Epidermal melanocyte (primary cell): ENCODE measurements around the gene MIER1.
"Not testable (repeated sequence)": the region's sequence is repeated elsewhere in the genome, so short reads cannot be mapped to it uniquely, and the experiment has no call there.

Experiments used
- DNase-seq: peaks from one replicate; pipeline ENCODE4 v3.0.0; 2011; ENCODE audit warnings: low spot score; ENCODE audit not compliant: insufficient read length

Gene MIER1

GRCh38 chr1:66937529-66938234, 12.9 kb downstream of the MIER1 start:
- no peak for DNase-seq

- DNase-seq = no peak
Measured at GRCh38 chr1:66938613-66939012, 13.8 kb downstream of the MIER1 start.

- no peak for DNase-seq
Measured at GRCh38 chr1:66940981-66941380, 16.2 kb downstream of the MIER1 start.

GRCh38 chr1:66943361-66943969, 18.7 kb downstream of the MIER1 start:
- DNase-seq = no peak

GRCh38 chr1:66944330-66945274, 19.8 kb downstream of the MIER1 start:
- no peak for DNase-seq

- DNase-seq = no peak
Measured at GRCh38 chr1:66945316-66945715, 20.5 kb downstream of the MIER1 start.

- no peak for DNase-seq
Measured at GRCh38 chr1:66947267-66947666, 22.5 kb downstream of the MIER1 start.

GRCh38 chr1:66951513-66951912, 26.7 kb downstream of the MIER1 start:
- no peak for DNase-seq

- no peak for DNase-seq
Measured at GRCh38 chr1:66954208-66954607, 29.4 kb downstream of the MIER1 start.

GRCh38 chr1:66957938-66958337, 33.1 kb downstream of the MIER1 start:
- DNase-seq = no peak

- not testable (repeated sequence) for DNase-seq
Measured at GRCh38 chr1:66966188-66966873, 41.5 kb downstream of the MIER1 start.

GRCh38 chr1:66968574-66968973, 43.8 kb downstream of the MIER1 start:
- DNase-seq = no peak

- DNase-seq = no peak
Measured at GRCh38 chr1:66978201-66978600, 53.4 kb downstream of the MIER1 start.

GRCh38 chr1:66979621-66980020, 54.8 kb downstream of the MIER1 start:
- not testable (repeated sequence) for DNase-seq

GRCh38 chr1:66980745-66981367, 56.1 kb downstream of the MIER1 start:
- no peak for DNase-seq

- DNase-seq = no peak
Measured at GRCh38 chr1:66981679-66982078, 56.9 kb downstream of the MIER1 start.

GRCh38 chr1:66982561-66983260, 57.9 kb downstream of the MIER1 start:
- no peak for DNase-seq

- DNase-seq = no peak
Measured at GRCh38 chr1:66984491-66984890, 59.7 kb downstream of the MIER1 start.

- DNase-seq = no peak
Measured at GRCh38 chr1:66985835-66986234, 61.0 kb downstream of the MIER1 start.

- DNase-seq = no peak
Measured at GRCh38 chr1:66993076-66993475, 68.3 kb downstream of the MIER1 start.
